AG04450 (cell line): Measurements from ENCODE around the gene ZBED5. TPM values are rescaled to one million over a fixed set of nuclear protein-coding genes. Genes with fewer than 3 reads are reported as not detected.
A peak's percentile ranks its signal among the peaks of the same experiment; 100 is the strongest.

ENCODE experiments used
- CTCF ChIA-PET: fragments of 300-600, 350-600 bp; formaldehyde crosslinking; extraction: SDS; loops from one replicate; lab custom pipeline; 2022; ENCODE audit warnings: antibody characterized with exemption, inconsistent platforms; lab: Charles Lee
- POLR2A ChIA-PET: fragments of 350-600 bp; formaldehyde crosslinking; extraction: SDS; loops from one replicate; lab custom pipeline; 2021; ENCODE audit warnings: antibody characterized with exemption, inconsistent platforms; lab: Yijun Ruan, JAX
- DNase-seq: peaks from one replicate; pipeline ENCODE4 v3.0.0-alpha.2; 2011; ENCODE audit warnings: low read depth, low spot score
- H3K27ac ChIP-seq: one replicate; pipeline ENCODE4 v1.5.1; 2012; ENCODE audit warnings: low read depth, low read length, control low read depth
- H3K27me3 ChIP-seq: one replicate; pipeline ENCODE4 v1.6.0; 2012; ENCODE audit warnings: low read length; ENCODE audit not compliant: control insufficient read depth, insufficient read depth
- H3K4me3 ChIP-seq: 2 replicates; pipeline ENCODE4 v1.5.1; 2011; ENCODE audit warnings: mild to moderate bottlenecking, low read depth, low read length, control low read depth
- H3K9me3 ChIP-seq: 2 replicates; pipeline ENCODE4 v1.5.1; 2012; ENCODE audit warnings: low read length; ENCODE audit not compliant: control insufficient read depth, insufficient read depth
- polyA plus RNA-seq: library from polyadenylated mRNA; depleted of rRNA; stranded (reverse); fragments of >200 nt; gene quantifications from 2 replicates; pipeline ENCODE4 v1.2.3, GENCODE V29; 2011
- TF ChIP-seq, protein P1 (sequence below): IDR thresholded peaks from 2 replicates; pipeline ENCODE4 v1.5.1; 2011; ENCODE audit warnings: low read depth, low read length, control low read depth, inconsistent platforms

ZBED5 gene
- polyA plus RNA-seq, 1 experiment: 87.7 TPM

- POLR2A ChIA-PET: interaction anchor here (0.7 to 4.5 kb wide), 9 partner anchors 8 to 77 kb away, joined by 3 to 146 read pairs (median 10); partner anchors contain the start of gene EIF4G2
Observed at GRCh38 chr11:10856689-10857458, 979 bp downstream of the ZBED5 start.

GRCh38 chr11:10855295-10855694 is 2.6 kb downstream of the ZBED5 start:
- Histone ChIP-seq H3K27me3 (no peaks in the 10 kb centered on the region), H3K9me3 (no peaks in the 10 kb centered on the region), H3K27ac (no peak overlapping the region), H3K4me3 (no peak overlapping the region)
- TF ChIP-seq, protein P1, sequence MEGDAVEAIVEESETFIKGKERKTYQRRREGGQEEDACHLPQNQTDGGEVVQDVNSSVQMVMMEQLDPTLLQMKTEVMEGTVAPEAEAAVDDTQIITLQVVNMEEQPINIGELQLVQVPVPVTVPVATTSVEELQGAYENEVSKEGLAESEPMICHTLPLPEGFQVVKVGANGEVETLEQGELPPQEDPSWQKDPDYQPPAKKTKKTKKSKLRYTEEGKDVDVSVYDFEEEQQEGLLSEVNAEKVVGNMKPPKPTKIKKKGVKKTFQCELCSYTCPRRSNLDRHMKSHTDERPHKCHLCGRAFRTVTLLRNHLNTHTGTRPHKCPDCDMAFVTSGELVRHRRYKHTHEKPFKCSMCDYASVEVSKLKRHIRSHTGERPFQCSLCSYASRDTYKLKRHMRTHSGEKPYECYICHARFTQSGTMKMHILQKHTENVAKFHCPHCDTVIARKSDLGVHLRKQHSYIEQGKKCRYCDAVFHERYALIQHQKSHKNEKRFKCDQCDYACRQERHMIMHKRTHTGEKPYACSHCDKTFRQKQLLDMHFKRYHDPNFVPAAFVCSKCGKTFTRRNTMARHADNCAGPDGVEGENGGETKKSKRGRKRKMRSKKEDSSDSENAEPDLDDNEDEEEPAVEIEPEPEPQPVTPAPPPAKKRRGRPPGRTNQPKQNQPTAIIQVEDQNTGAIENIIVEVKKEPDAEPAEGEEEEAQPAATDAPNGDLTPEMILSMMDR: no peak
- CTCF ChIA-PET: interaction anchor here (0.6 to 1.6 kb wide), 4 partner anchors 35 to 85 kb away, joined by 3 to 9 read pairs (median 6); no protein-coding TSS in a partner anchor
- POLR2A ChIA-PET: interaction anchor here (4.5 kb wide), 1 partner anchor 47 kb away, joined by 146 read pairs; the partner anchor contains the start of gene EIF4G2
- DNase-seq: no peak

More at GRCh38 chr11:10856689-10857458, 979 bp downstream of the ZBED5 start:
- TF ChIP-seq, protein P1: no peak
- CTCF ChIA-PET: interaction anchor here (0.6 kb wide), 2 partner anchors 26 to 61 kb away, joined by 3 read pairs; no protein-coding TSS in a partner anchor
- DNase-seq: no peak
- Histone ChIP-seq H3K9me3 (no peaks in the 10 kb centered on the region), H3K4me3 (peak overlapping the region; percentile 92), H3K27ac (peak overlapping the region; percentile 97), H3K27me3 (no peaks in the 10 kb centered on the region)

GRCh38 chr11:10847960-10848860 is 9.6 kb downstream of the ZBED5 start:
- no peaks in the 10 kb centered on the region for H3K9me3 ChIP-seq
- no peak overlapping the region for H3K27ac ChIP-seq
- TF ChIP-seq, protein P1: no peak
- no peaks in the 10 kb centered on the region for H3K27me3 ChIP-seq
- ChIA-PET CTCF (interaction anchor here (1.3 kb wide), 1 partner anchor 78 kb away, joined by 4 read pairs; no protein-coding TSS in a partner anchor), POLR2A (interaction anchor here (0.5 to 3.1 kb wide), 5 partner anchors 9 to 436 kb away, joined by 3 to 17 read pairs (median 8); partner anchors contain the start of genes EIF4G2 and ZBED5)
- H3K4me3 ChIP-seq: no peak overlapping the region
- DNase-seq: no peak

GRCh38 chr11:10846660-10847059 is 11.2 kb downstream of the ZBED5 start:
- no peak for DNase-seq
- Histone ChIP-seq H3K9me3 (no peaks in the 10 kb centered on the region), H3K27me3 (no peaks in the 10 kb centered on the region), H3K27ac (no peak overlapping the region), H3K4me3 (no peak overlapping the region)
- ChIA-PET CTCF (no interaction called here), POLR2A (interaction anchor here (3.1 kb wide), 1 partner anchor 38 kb away, joined by 17 read pairs; the partner anchor contains the start of gene EIF4G2)
- TF ChIP-seq, protein P1: no peak
